Transverse colon (tissue), 4 donors: ENCODE data around the gene MEIOB. TPM values are rescaled to one million over a fixed set of nuclear protein-coding genes. Genes with fewer than 3 reads are reported as not detected.
A peak's percentile ranks its signal among the peaks of the same experiment; 100 is the strongest.

Source experiments
- DNase-seq: peaks from one replicate; pipeline ENCODE4 v3.0.0-alpha.2; 2019
- H3K27ac ChIP-seq, 4 donors: fragments of 200-600 bp; sonication (generic); 2 replicates each; pipeline ENCODE4 v1.5.1; 2016 to 2018; ENCODE audit warnings: inconsistent platforms in 4 of 4
- H3K27me3 ChIP-seq: fragments of 200-600 bp; sonication (generic); 2 replicates; pipeline ENCODE4 v1.5.1; 2017; ENCODE audit warnings: inconsistent platforms
- H3K36me3 ChIP-seq, 4 donors: fragments of 200-600 bp; sonication (generic); 2 replicates each; pipeline ENCODE4 v1.5.1; 2017 to 2019; ENCODE audit warnings: inconsistent platforms in 4 of 4
- H3K4me1 ChIP-seq, 4 donors: fragments of 200-600 bp; sonication (generic); 2 replicates each; pipeline ENCODE4 v1.5.1; 2017 to 2020; ENCODE audit warnings: inconsistent platforms in 4 of 4
- H3K4me3 ChIP-seq, 4 donors: fragments of 200-600 bp; sonication (generic); 1 replicate in 1 of 4; 2 replicates in 3 of 4; pipeline versions ENCODE4 v1.5.1 to v1.6.1; 2017 to 2019; ENCODE audit warnings: inconsistent platforms in 4 of 4
- H3K9me3 ChIP-seq, 2 donors: fragments of 200-600 bp; sonication (generic); 2 replicates each; pipeline ENCODE4 v1.5.1; 2017 to 2019; ENCODE audit warnings: inconsistent platforms in 2 of 2
- EP300 ChIP-seq: sonication (generic); formaldehyde crosslinking; IDR thresholded peaks from one replicate; pipeline ENCODE4 v1.6.1; 2017; ENCODE audit warnings: antibody characterized with exemption, low read depth
- POLR2A ChIP-seq: fragments of 450-650 bp; IDR thresholded peaks from one replicate; pipeline ENCODE4 v1.6.1; 2016; ENCODE audit warnings: antibody characterized with exemption, mild to moderate bottlenecking, moderate library complexity
- POLR2AphosphoS5 ChIP-seq, 3 donors: sonication (generic); formaldehyde crosslinking; IDR thresholded peaks; one replicate each; pipeline ENCODE4 v1.6.1; 2016; ENCODE audit warnings: antibody characterized with exemption in 3 of 3
- WGBS, 2 donors: methylation state at CpG; one replicate each; pipeline ENCODE4 v1.1.5; 2018; ENCODE audit warnings: low coverage in 1 of 2; 5-methylcytosine and 5-hydroxymethylcytosine counted together
- in situ Hi-C, 4 donors: fragments of 200-750 bp; cut with MboI; loops; one replicate each; pipeline versions ENCODE4 v1.15.0 to v1.15.1; 2017; ENCODE audit warnings: low sequenced_read_pairs in 3 of 4, low pct_ligation_motif_present in 1 of 4, low pct_unique_long_range_greater_than_20kb in 1 of 4
- intact Hi-C: fragments of 100-400 bp; cut with DNase I; formaldehyde crosslinking; loops from one replicate; pipeline ENCODE4 v1.15.1; 2023; ENCODE audit warnings: low total_unique reads
- total RNA-seq, 4 donors: library from RNA; depleted of rRNA; stranded (reverse); fragments of >200 nt; gene quantifications; one replicate each; pipeline ENCODE4 v1.1.0, GENCODE V29; 2016
- TF ChIP-seq, protein P1 (sequence below), 5 experiments: fragments of 200-600 bp in 3 of 5; fragments of 450-650 bp in 2 of 5; sonication (generic) in 3 of 5; IDR thresholded peaks; 1 replicate in 2 of 5; 2 replicates in 3 of 5; pipeline ENCODE4 v1.5.1; 2016 to 2017; ENCODE audit warnings: antibody characterized with exemption in 5 of 5, inconsistent platforms in 3 of 5, mild to moderate bottlenecking in 2 of 5, moderate library complexity in 1 of 5

MEIOB gene
- total RNA-seq, 4 donors from 2014 or later, result not detected

DNA sequence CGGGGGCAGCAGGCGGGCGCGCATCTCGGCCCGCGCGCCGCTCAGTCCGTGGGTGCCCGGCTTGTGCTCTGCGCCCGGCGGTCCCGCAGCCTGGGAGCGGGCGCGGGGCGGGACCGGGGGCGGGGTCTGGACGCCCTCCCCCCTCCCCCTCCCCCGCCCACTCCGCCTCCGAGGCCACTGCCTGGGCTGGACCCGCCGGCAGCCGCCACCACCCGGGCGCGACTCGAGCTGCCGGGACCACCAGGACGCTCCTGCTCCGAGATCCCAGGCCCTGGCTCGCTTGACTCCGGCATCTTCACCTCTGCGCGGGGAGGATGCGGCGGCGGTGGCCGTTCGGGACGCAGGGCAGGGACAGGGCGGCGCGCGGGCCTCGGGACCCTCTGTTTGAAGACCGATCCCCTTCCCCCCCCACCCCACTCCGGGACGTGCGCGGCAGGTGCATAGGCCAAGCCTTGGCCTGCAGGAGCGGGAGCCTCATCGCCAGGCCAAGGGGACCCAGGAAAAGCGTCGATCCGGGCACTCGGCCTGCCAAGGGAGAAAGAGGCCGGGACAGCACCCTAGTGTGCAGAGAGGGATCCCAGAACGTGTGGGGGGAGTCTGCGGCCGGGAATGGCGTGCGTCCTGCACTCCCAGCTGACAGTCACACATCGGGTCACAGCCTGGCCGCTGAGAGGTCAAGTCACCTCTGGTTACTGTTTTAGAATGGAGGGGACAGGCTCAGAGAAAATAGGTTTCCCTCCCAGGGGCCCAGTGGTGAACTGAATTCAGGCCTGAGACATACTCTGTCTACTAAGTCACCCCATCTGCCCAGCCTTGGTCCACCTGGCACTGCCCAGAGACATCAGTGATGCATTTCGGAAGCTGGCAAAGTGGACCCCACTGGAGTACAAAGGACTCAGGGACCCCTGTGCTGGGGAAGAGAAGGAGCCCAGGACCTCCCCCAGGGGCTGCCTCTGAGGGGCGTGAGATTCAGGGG, 46.7 kb upstream of the MEIOB start, which contains the start of gene HS3ST6:
Gene HS3ST6, minus strand, starts transcription at position 65 of the 976 bp plus-strand sequence. CDS start 92 bp downstream, outside the sequence.
- H3K9me3 ChIP-seq, result no peaks in the 10 kb centered on the region
- in situ Hi-C loops, result no loop called here
- no peak within 1 kb of the TSS for H3K27ac ChIP-seq
- peaks cover 86% of the 10 kb centered on the region for H3K27me3 ChIP-seq
- peaks cover 13 to 39% (median 25%) of the 10 kb centered on the region in 4 donors for H3K4me1 ChIP-seq
- DNase-seq, result no peak
- peak within 1 kb of the TSS in 2 of 4 donors; percentile 13 to 14 for H3K4me3 ChIP-seq
- intact Hi-C loops, result no loop called here
- TF ChIP-seq, protein P1, sequence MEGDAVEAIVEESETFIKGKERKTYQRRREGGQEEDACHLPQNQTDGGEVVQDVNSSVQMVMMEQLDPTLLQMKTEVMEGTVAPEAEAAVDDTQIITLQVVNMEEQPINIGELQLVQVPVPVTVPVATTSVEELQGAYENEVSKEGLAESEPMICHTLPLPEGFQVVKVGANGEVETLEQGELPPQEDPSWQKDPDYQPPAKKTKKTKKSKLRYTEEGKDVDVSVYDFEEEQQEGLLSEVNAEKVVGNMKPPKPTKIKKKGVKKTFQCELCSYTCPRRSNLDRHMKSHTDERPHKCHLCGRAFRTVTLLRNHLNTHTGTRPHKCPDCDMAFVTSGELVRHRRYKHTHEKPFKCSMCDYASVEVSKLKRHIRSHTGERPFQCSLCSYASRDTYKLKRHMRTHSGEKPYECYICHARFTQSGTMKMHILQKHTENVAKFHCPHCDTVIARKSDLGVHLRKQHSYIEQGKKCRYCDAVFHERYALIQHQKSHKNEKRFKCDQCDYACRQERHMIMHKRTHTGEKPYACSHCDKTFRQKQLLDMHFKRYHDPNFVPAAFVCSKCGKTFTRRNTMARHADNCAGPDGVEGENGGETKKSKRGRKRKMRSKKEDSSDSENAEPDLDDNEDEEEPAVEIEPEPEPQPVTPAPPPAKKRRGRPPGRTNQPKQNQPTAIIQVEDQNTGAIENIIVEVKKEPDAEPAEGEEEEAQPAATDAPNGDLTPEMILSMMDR (IDR thresholded peaks at IDR 0.05), result no peak
- TF ChIP-seq POLR2A (no peak), POLR2AphosphoS5 (IDR thresholded peaks at IDR 0.05) (no peak), EP300 (no peak)
- H3K36me3 ChIP-seq, result no peaks in the 10 kb centered on the region
- 5% methylated on average over 50 of the region's 71 CpGs; no CpG with 5 or more reads in 1 of the 2 donors for WGBS, 2 donors

DNA sequence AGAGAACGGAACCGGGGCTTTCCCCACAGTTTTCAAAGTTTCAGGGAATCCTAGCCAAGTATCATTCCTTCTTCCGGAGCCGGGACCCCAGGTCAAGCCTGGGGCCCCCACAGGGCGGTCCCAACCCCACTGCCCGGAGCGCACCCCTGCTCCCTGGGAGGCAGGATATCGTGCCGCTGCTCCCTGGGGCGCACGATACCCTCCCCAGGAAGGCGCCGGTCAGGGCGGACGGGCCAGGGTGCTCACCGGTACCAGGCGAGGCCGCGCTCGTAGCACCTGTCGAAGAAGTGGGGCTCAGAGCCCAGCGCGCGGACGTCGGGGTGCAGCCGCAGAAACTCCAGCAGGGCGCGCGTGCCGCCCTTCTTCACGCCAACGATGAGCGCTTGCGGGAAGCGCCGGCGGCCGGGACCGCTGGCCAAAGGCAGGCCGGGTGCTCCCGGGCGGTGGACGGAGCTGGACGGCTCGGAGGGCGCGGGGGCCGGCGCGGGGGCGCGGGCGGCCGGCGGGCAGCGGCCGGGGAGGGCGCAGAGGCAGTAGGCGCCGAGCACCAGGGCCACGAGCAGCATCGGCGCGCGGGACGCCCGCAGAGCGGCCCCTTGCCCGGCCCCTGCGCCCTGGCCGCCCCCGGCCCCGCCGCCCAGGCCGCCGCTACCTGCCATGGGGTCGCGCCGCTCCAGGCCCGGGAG, 45.8 kb upstream of the MEIOB start:
- TF ChIP-seq EP300 (no peak), POLR2AphosphoS5 (IDR thresholded peaks at IDR 0.05) (no peak), POLR2A (no peak)
- TF ChIP-seq, protein P1 (IDR thresholded peaks at IDR 0.05), result no peak
- Histone ChIP-seq H3K36me3 (no peaks in the 10 kb centered on the region), H3K27ac (no peak overlapping the region), H3K27me3 (peaks cover 78% of the 10 kb centered on the region), H3K9me3 (no peaks in the 10 kb centered on the region), H3K4me3 (peak overlapping the region in 1 of 4 donors; percentile 14), H3K4me1 (peaks cover 10 to 34% (median 27%) of the 10 kb centered on the region in 4 donors)
- DNase-seq, result no peak
- intact Hi-C loops, result no loop called here
- in situ Hi-C loops, result no loop called here
- WGBS, 2 donors, result 8% methylated on average over 35 of the region's 81 CpGs; no CpG with 5 or more reads in 1 of the 2 donors

DNA sequence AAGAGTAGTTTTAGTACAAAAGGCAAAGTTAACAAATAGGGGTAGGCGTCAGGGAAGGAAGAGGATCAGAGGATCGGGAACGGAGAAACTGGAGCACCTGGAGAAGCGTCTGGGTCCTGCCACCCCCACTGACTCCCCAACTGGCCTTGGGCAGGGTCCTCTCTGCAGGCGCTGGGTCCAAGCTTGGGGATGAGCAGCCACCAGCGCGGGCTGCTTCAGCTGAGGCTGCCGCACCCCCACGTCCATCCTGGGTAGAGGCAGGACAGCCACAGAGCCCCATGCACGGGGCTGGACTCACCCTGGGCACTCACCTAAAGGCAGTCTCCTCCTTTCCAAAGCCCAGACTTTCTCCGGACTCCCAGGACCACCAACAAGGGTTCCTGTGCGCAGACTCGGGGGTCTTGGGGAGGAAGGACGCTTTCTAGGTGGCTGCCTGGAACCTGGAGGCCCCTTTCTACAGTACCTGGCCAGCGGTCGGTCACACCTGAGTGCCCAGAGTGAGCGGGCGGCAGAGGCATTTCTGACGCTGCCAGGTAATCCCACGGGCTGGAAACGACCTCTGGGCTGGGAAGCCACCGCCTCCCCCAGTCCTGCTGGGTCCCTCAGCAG, 45.2 kb upstream of the MEIOB start:
- Histone ChIP-seq H3K4me3 (peak overlapping the region in 1 of 4 donors; percentile 14), H3K9me3 (no peaks in the 10 kb centered on the region), H3K27ac (no peak overlapping the region), H3K36me3 (no peaks in the 10 kb centered on the region), H3K4me1 (peaks cover 10 to 40% (median 33%) of the 10 kb centered on the region in 4 donors), H3K27me3 (peaks cover 72% of the 10 kb centered on the region)
- TF ChIP-seq POLR2A, result no peak
- TF ChIP-seq, protein P1 (IDR thresholded peaks at IDR 0.05), result no peak
- no peak for TF ChIP-seq POLR2AphosphoS5 (IDR thresholded peaks at IDR 0.05)
- no peak for TF ChIP-seq EP300
- DNase-seq, result no peak
- 6% methylated on average over 22 of the region's 22 CpGs; no CpG with 5 or more reads in 1 of the 2 donors for WGBS, 2 donors
- intact Hi-C loops (no loop called here), in situ Hi-C loops (no loop called here)

DNA sequence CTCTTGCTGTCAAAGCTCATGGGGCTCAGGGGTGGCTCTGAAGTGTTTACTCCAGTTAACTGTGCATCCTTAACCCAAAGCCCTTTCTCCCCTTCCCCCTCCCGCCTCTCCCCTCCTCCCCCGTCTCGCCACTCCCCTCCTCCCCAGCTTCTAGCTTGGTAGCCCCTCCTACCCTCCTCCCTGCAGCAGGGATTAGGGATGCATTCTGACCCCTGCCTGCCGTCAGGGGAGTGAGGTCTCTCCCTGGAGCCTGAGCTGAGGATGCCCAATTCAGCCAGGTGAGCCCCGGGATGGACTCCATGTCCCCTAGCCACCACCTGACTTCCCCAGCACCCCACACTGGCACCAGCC, 44.7 kb upstream of the MEIOB start:
- H3K4me1 ChIP-seq, result peaks cover 10 to 44% (median 35%) of the 10 kb centered on the region in 4 donors
- no peak for DNase-seq
- H3K9me3 ChIP-seq, result no peaks in the 10 kb centered on the region
- in situ Hi-C loops (no loop called here), intact Hi-C loops (no loop called here)
- H3K27ac ChIP-seq, result no peak overlapping the region
- TF ChIP-seq, protein P1 (IDR thresholded peaks at IDR 0.05), result no peak
- TF ChIP-seq POLR2AphosphoS5 (IDR thresholded peaks at IDR 0.05) (no peak), EP300 (no peak), POLR2A (no peak)
- 19% methylated on average over 5 of the region's 5 CpGs; no CpG with 5 or more reads in 1 of the 2 donors for WGBS, 2 donors
- H3K4me3 ChIP-seq, result no peak overlapping the region
- H3K27me3 ChIP-seq, result peaks cover 66% of the 10 kb centered on the region
- H3K36me3 ChIP-seq, result no peaks in the 10 kb centered on the region
